IMR-90 (cell line): ENCODE data around the gene GOLGA6A. TPM values are rescaled to one million over a fixed set of nuclear protein-coding genes. Genes with fewer than 3 reads are reported as not detected.

Experiments used
- ATAC-seq: fragments of 200-7000 bp; cut with Tn5 transposase; 2 replicates; pipeline ENCODE4 v1.9.1; 2020; ENCODE audit warnings: low read depth, mild to moderate bottlenecking, moderate library complexity
- BruUV-seq: library from RNA; stranded (reverse); fragments of 400-500 nt; replicated peaks from 2 replicates; lab custom pipeline; 2021; lab: Mats Ljungman, UMichigan
- CTCF ChIA-PET: fragments of 300-600 bp; formaldehyde crosslinking; extraction: SDS; loops from one replicate; lab custom pipeline; 2021; ENCODE audit warnings: antibody characterized with exemption; lab: Yijun Ruan, JAX
- POLR2A ChIA-PET: fragments of 300-600 bp; sonication (Branson Sonifier 250); formaldehyde crosslinking; loops from one replicate; lab custom pipeline; 2022; ENCODE audit warnings: antibody characterized with exemption; ENCODE audit not compliant: unreplicated experiment; lab: Charles Lee
- DNase-seq: peaks from one replicate; pipeline ENCODE4 v3.0.0; 2013
- H2AFZ ChIP-seq: replicated peaks from 2 replicates; pipeline ENCODE3; 2013; ENCODE audit warnings: low read length, mild to moderate bottlenecking; ENCODE audit not compliant: poor library complexity
- H2AK5ac ChIP-seq: 2 replicates; pipeline ENCODE4 v1.6.1; 2013; ENCODE audit warnings: low read depth, low read length, inconsistent platforms
- H2AK9ac ChIP-seq: replicated peaks from 2 replicates; pipeline ENCODE3; 2013; ENCODE audit warnings: mild to moderate bottlenecking, low read depth, low read length, moderate library complexity; ENCODE audit not compliant: poor library complexity
- H2BK120ac ChIP-seq: 2 replicates; pipeline ENCODE4 v1.6.1; 2013; ENCODE audit warnings: low read depth, low read length, inconsistent platforms
- H2BK15ac ChIP-seq: 3 replicates; pipeline ENCODE4 v1.6.1; 2013; ENCODE audit warnings: low read depth, low read length, inconsistent platforms
- H2BK20ac ChIP-seq: 2 replicates; pipeline ENCODE4 v1.6.1; 2013; ENCODE audit warnings: low read depth, mild to moderate bottlenecking, inconsistent platforms, low read length, moderate library complexity
- H2BK5ac ChIP-seq: 2 replicates; pipeline ENCODE4 v1.6.1; 2013; ENCODE audit warnings: mild to moderate bottlenecking, low read depth, low read length, inconsistent platforms; ENCODE audit not compliant: poor library complexity, severe bottlenecking
- H3K14ac ChIP-seq: replicated peaks from 2 replicates; pipeline ENCODE4 v1.6.1; 2013; ENCODE audit warnings: low read depth, low read length, inconsistent platforms
- H3K18ac ChIP-seq: 2 replicates; pipeline ENCODE4 v1.6.1; 2013; ENCODE audit warnings: low read depth, low read length, control low read depth
- H3K23ac ChIP-seq: 2 replicates; pipeline ENCODE4 v1.6.1; 2013; ENCODE audit warnings: low read depth, low read length, inconsistent platforms
- H3K27ac ChIP-seq: 2 replicates; pipeline ENCODE4 v1.5.1; 2013; ENCODE audit warnings: mild to moderate bottlenecking, control low read depth, low read length; ENCODE audit not compliant: insufficient read depth
- H3K27me3 ChIP-seq: 2 replicates; pipeline ENCODE4 v1.6.1; 2013; ENCODE audit warnings: low read length; ENCODE audit not compliant: control insufficient read depth, insufficient read depth
- H3K36me3 ChIP-seq: 2 replicates; pipeline ENCODE4 v1.6.1; 2013; ENCODE audit warnings: low read length, mixed read lengths; ENCODE audit not compliant: control insufficient read depth, insufficient read depth
- H3K4ac ChIP-seq: 2 replicates; pipeline ENCODE4 v1.6.1; 2013; ENCODE audit warnings: low read depth, low read length, inconsistent platforms
- H3K4me1 ChIP-seq: 2 replicates; pipeline ENCODE4 v1.6.1; 2013; ENCODE audit warnings: low read length, mixed read lengths; ENCODE audit not compliant: control insufficient read depth, insufficient read depth
- H3K4me2 ChIP-seq: 2 replicates; pipeline ENCODE4 v1.6.1; 2013; ENCODE audit warnings: low read depth, mild to moderate bottlenecking, control low read depth, low read length, moderate library complexity
- H3K4me3 ChIP-seq: 2 replicates; pipeline ENCODE4 v1.5.1; 2013; ENCODE audit warnings: low read depth, mild to moderate bottlenecking, control low read depth, low read length, moderate library complexity; ENCODE audit not compliant: insufficient read depth
- H3K56ac ChIP-seq: 2 replicates; pipeline ENCODE4 v1.6.1; 2013; ENCODE audit warnings: low read length, inconsistent platforms; ENCODE audit not compliant: insufficient read depth; ENCODE audit errors: extremely low read depth
- H3K79me1 ChIP-seq, 2 experiments: 2 replicates each; pipeline ENCODE4 v1.6.1; 2013; ENCODE audit warnings: low read length in 2 of 2, inconsistent platforms in 1 of 2, low read depth in 1 of 2
- H3K9ac ChIP-seq: 2 replicates; pipeline ENCODE4 v1.6.1; 2013; ENCODE audit warnings: low read depth, low read length, control low read depth
- H3K9me1 ChIP-seq: 2 replicates; pipeline ENCODE4 v1.6.1; 2013; ENCODE audit warnings: low read length, inconsistent platforms; ENCODE audit not compliant: insufficient read depth
- H3K9me3 ChIP-seq: 2 replicates; pipeline ENCODE4 v1.6.1; 2013; ENCODE audit warnings: low read length; ENCODE audit not compliant: control insufficient read depth, insufficient read depth
- H4K20me1 ChIP-seq: 2 replicates; pipeline ENCODE4 v1.6.1; 2013; ENCODE audit warnings: low read length, inconsistent platforms; ENCODE audit not compliant: insufficient read depth
- H4K5ac ChIP-seq: 2 replicates; pipeline ENCODE4 v1.6.1; 2013; ENCODE audit warnings: mild to moderate bottlenecking, low read depth, low read length, control low read depth
- H4K8ac ChIP-seq, 2 experiments: 2 replicates each; pipeline ENCODE4 v1.6.1; 2013; ENCODE audit warnings: low read depth in 2 of 2, low read length in 2 of 2, control low read depth in 1 of 2, inconsistent platforms in 1 of 2
- H4K91ac ChIP-seq: 2 replicates; pipeline ENCODE4 v1.6.1; 2013; ENCODE audit warnings: low read depth, low read length, inconsistent platforms; ENCODE audit not compliant: insufficient read depth
- BHLHE40 ChIP-seq: fragments of 150-350 bp; IDR thresholded peaks from 2 replicates; pipeline ENCODE4 v1.6.1; 2016; ENCODE audit warnings: mild to moderate bottlenecking, low read depth, low read length
- CEBPB ChIP-seq: IDR thresholded peaks from 2 replicates; pipeline ENCODE4 v1.6.1; 2012; ENCODE audit warnings: low read depth, low read length, improper control_type of control experiment
- CHD1 ChIP-seq: IDR thresholded peaks from 2 replicates; pipeline ENCODE4 v1.6.1; 2012; ENCODE audit warnings: low read depth, low read length, improper control_type of control experiment
- FOS ChIP-seq: fragments of 150-350 bp; IDR thresholded peaks from 2 replicates; pipeline ENCODE4 v1.6.1; 2016; ENCODE audit warnings: low read depth, low read length
- MXI1 ChIP-seq: IDR thresholded peaks from 2 replicates; pipeline ENCODE4 v1.6.1; 2012; ENCODE audit warnings: low read depth, mild to moderate bottlenecking, low read length, moderate library complexity, borderline replicate concordance
- NFE2L2 ChIP-seq: fragments of 150-350 bp; IDR thresholded peaks from 2 replicates; pipeline ENCODE4 v1.6.1; 2016; ENCODE audit warnings: low read depth, mild to moderate bottlenecking, low read length
- POLR2A ChIP-seq: IDR thresholded peaks from 2 replicates; pipeline ENCODE4 v1.6.1; 2012; ENCODE audit warnings: mild to moderate bottlenecking, low read depth, low read length
- RAD21 ChIP-seq: IDR thresholded peaks from 2 replicates; pipeline ENCODE4 v1.6.1; 2012; ENCODE audit warnings: low read length, improper control_type of control experiment
- RCOR1 ChIP-seq: IDR thresholded peaks from 2 replicates; pipeline ENCODE4 v1.6.1; 2012; ENCODE audit warnings: mild to moderate bottlenecking, low read length, improper control_type of control experiment; ENCODE audit not compliant: insufficient replicate concordance
- USF2 ChIP-seq: fragments of 150-350 bp; IDR thresholded peaks from 2 replicates; pipeline ENCODE4 v1.6.1; 2017; ENCODE audit warnings: mild to moderate bottlenecking, antibody characterized with exemption, low read length, low read depth
- WGBS, 2 experiments: methylation state at CpG; one replicate each; pipeline versions ENCODE4 v1.1.5 to v1.1.7; 2013; ENCODE audit warnings: missing lambda C conversion rate in 2 of 2; ENCODE audit not compliant: insufficient read length in 1 of 2; ENCODE audit errors: extremely low coverage in 2 of 2; 5-methylcytosine and 5-hydroxymethylcytosine counted together
- dilution Hi-C: fragments of 300-500 bp; cut with HindIII; formaldehyde crosslinking; loops from one replicate; pipeline ENCODE4 v1.14.3; 2018; ENCODE audit warnings: low sequenced_read_pairs; ENCODE audit not compliant: unreplicated experiment
- in situ Hi-C: fragments of 300-500 bp; cut with MboI; formaldehyde crosslinking; loops from 3 replicates; pipeline ENCODE4 v1.14.3; 2019; ENCODE audit warnings: low sequenced_read_pairs, inconsistent platforms, mixed read lengths
- intact Hi-C: fragments of 100-400 bp; cut with micrococcal nuclease; formaldehyde crosslinking; loops from 2 replicates; pipeline ENCODE4 v1.10.0; 2022
- polyA plus RNA-seq, 3 experiments: library from polyadenylated mRNA; depleted of rRNA; stranded (reverse); fragments of >200 nt; gene quantifications; 2 replicates each; pipeline ENCODE4 v1.2.3, GENCODE V29; 2012; ENCODE audit warnings: low replicate concordance in 1 of 3
- total RNA-seq: library from RNA; depleted of rRNA; stranded (reverse); fragments of >200 nt; gene quantifications from 2 replicates; pipeline ENCODE4 v1.2.3, GENCODE V29; 2012
- TF ChIP-seq, protein P1 (sequence below): conservative IDR thresholded peaks from 2 replicates; pipeline ENCODE4 v1.5.1; 2012; ENCODE audit warnings: mild to moderate bottlenecking, low read depth, low read length, improper control_type of control experiment

GOLGA6A gene
- total and polyA plus RNA-seq, 2 of the 4 experiments (the other 2 are of a cell fraction): not detected

DNA sequence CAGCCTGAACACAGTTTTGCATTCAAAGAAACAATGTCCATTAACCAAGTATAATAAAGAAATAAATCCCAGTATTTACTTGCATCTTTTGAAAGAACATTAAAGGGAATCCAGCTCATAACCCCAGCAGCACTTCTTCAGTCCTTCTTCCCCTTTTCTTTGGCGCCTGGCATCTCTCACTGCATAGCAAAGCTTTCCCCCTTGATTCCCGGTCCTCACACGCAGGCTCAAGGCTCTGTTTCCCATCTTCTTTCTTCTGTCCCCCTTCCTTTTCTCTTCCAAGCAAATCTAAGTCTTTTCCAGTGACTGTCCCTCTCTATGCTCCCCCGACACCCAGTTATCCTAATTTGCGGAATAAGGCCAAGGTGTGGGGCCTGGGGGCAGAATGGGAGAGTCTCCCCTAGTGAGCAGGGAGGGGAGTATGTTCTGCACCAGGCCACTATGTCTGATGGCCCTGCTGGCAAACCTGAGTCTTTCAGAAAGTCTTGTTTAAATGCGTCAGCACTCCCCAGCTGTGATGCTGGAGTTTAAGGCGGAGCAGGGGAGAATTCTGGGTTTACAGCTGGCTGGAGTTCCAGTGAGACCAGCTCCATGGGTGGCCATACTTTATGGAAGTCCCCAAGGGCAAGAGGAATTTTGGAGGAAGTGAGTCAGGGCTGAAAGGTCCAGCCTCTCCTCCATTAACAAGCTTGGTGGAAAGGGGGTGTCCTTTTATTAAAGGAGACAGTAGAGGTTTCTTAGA lies 42.1 kb downstream of the GOLGA6A start:
- CTCF ChIA-PET: interaction anchor here (0.8 to 1.4 kb wide), 3 partner anchors 13 to 62 kb away, joined by 3 to 4 read pairs (median 3); no protein-coding TSS in a partner anchor
- dilution Hi-C loops: no loop called here
- peak overlapping the region; percentile 20; the same call in 1 of the 2 replicates for H3K4me2 ChIP-seq

More for the DNA sequence above, 42.1 kb downstream of the GOLGA6A start:
- peak overlapping the region; percentile 99 for H3K4ac ChIP-seq
- peak overlapping the region; percentile 84 for H4K5ac ChIP-seq
- in situ Hi-C loops: no loop called here
- H2BK20ac ChIP-seq: peak overlapping the region; percentile 97
- H3K4me3 ChIP-seq: no peak overlapping the region
- peak overlapping the region; percentile 93 to 95 for H4K8ac ChIP-seq
- peaks cover 0 to 16% of the 10 kb centered on the region in 2 experiments; a peak in 2 of 4 replicates for H3K79me1 ChIP-seq
- peaks cover 12% of the 10 kb centered on the region for H3K36me3 ChIP-seq
- H3K56ac ChIP-seq: peak overlapping the region; percentile 66; the same call in 1 of the 2 replicates
- peak overlapping the region; percentile 84 for H3K23ac ChIP-seq
- H3K9me3 ChIP-seq: no peaks in the 10 kb centered on the region
- peak overlapping the region; percentile 86 for H2BK5ac ChIP-seq
- TF ChIP-seq RCOR1 (no peak), FOS (no peak), BHLHE40 (no peak), MXI1 (no peak), NFE2L2 (no peak), RAD21 (no peak), POLR2A (no peak), USF2 (no peak), CHD1 (no peak), CEBPB (no peak)
- TF ChIP-seq, protein P1, sequence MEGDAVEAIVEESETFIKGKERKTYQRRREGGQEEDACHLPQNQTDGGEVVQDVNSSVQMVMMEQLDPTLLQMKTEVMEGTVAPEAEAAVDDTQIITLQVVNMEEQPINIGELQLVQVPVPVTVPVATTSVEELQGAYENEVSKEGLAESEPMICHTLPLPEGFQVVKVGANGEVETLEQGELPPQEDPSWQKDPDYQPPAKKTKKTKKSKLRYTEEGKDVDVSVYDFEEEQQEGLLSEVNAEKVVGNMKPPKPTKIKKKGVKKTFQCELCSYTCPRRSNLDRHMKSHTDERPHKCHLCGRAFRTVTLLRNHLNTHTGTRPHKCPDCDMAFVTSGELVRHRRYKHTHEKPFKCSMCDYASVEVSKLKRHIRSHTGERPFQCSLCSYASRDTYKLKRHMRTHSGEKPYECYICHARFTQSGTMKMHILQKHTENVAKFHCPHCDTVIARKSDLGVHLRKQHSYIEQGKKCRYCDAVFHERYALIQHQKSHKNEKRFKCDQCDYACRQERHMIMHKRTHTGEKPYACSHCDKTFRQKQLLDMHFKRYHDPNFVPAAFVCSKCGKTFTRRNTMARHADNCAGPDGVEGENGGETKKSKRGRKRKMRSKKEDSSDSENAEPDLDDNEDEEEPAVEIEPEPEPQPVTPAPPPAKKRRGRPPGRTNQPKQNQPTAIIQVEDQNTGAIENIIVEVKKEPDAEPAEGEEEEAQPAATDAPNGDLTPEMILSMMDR: no peak
- peak; percentile 83 for ATAC-seq
- H2AFZ ChIP-seq: peak overlapping the region; percentile 48
- POLR2A ChIA-PET: no interaction called here
- H2BK15ac ChIP-seq: peak overlapping the region; percentile 95
- 0 out of 2 replicates have a peak overlapping the region, but pooled peaks have one; percentile 21 for H3K9ac ChIP-seq
- peak; percentile 98 for DNase-seq
- H4K91ac ChIP-seq: peak overlapping the region; percentile 96
- intact Hi-C loops: no loop called here
- peak overlapping the region; percentile 96 for H3K14ac ChIP-seq
- peak overlapping the region; percentile 83 for H3K18ac ChIP-seq
- peak overlapping the region; percentile 99 for H2AK5ac ChIP-seq
- peaks cover 30% of the 10 kb centered on the region for H3K4me1 ChIP-seq
- H2AK9ac ChIP-seq: peak overlapping the region; percentile 93
- no peaks in the 10 kb centered on the region for H4K20me1 ChIP-seq
- WGBS, 2 experiments: 45% methylated on average over 2 of the region's 7 CpGs; no CpG with 5 or more reads in 1 of the 2 experiments
- peaks cover 28% of the 10 kb centered on the region for H3K9me1 ChIP-seq
- peak overlapping the region; percentile 83 for H3K27ac ChIP-seq
- H2BK120ac ChIP-seq: peak overlapping the region; percentile 98
- BruUV-seq: no TSS peak
- H3K27me3 ChIP-seq: no peaks in the 10 kb centered on the region
